Amniotic stem cell (primary cell): Measurements from ENCODE around the gene CCR3.

ENCODE experiments used
- DNase-seq: peaks from one replicate; lab custom pipeline; 2025; lab: John Stamatoyannopoulos, UW

The CCR3 gene

GRCh38 chr3:46221938-46222337 lies 20.3 kb upstream of the CCR3 start:
- DNase-seq: no peak

DNA sequence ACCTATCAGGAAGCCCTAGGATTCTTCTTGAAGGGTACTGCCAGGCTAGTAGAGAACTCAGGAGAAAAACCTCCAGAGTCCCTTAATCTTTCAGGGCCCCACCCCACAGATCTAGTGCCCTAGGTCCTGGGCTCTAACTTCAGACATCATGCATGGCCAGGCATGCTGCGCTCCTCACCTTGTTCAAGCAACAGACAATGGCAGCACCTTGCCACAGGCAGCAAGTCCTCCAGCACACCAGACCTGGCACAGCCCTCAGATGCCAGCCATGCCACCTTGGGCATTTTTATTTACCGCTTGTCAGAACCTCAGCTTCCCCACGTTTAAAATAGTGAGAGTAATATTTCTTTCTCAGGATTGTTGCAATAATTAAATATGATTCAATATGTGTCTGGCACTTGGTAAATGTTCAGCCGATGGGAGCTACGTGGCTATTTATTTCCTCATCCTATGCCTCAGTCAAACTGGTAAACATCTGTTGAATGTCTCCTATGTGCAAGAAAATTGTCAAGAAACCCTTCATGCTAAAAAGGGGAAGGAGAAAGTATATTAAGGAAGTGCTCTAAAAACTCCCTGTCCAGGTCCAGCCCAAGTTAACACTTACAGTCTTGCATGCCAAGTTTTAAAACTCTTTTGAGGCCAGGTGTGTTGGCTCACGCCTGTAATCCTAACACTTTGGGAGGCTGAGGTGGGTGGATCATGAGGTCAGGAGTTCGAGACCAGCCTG lies 19.7 kb upstream of the CCR3 start:
- DNase-seq: no peak

- DNase-seq: no peak
Measured at GRCh38 chr3:46228260-46229242, 13.7 kb upstream of the CCR3 start.

DNA sequence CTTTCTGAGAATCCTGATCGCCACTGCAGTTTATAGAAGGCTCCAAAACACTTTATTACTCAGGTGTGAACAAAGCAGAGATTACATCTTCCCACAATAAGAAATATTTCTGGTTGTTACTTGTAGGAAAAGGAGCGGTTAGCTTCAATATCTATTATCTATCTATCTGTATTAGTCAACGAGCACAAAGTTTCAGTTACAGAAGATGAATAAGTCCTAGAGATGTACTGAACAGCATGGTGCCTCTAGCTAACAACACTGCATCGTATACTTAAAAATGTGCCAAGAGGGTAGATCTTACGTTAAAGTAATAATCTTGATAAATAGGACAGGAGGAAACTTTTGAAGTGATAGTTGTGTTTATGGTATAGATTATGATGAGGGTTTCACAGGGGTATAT lies 10.9 kb upstream of the CCR3 start:
- DNase-seq: no peak

DNA sequence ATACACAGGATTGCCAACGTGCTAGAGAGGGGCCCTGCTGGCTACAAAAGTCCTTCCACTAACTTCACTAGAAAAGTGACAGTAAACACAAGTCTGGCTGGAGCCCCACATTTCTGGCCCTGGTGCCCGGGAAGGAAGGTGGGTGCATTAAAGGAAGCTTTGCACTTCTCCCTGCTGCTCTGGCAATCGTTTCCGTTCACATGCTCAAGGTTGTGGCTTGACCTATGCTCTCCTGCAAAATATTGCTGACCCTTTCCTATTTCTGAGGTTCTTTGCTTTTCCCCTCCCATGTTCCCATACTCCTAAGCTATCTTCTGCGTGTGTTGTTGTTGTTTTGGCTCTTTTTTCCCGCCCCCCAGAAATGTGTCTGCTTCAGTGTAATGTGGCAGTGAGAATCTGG lies 9.1 kb upstream of the CCR3 start:
- no peak for DNase-seq

- DNase-seq: no peak
Measured at GRCh38 chr3:46235425-46235824, 6.8 kb upstream of the CCR3 start.

GRCh38 chr3:46236294-46237054 lies 5.8 kb upstream of the CCR3 start:
- DNase-seq: no peak

DNA sequence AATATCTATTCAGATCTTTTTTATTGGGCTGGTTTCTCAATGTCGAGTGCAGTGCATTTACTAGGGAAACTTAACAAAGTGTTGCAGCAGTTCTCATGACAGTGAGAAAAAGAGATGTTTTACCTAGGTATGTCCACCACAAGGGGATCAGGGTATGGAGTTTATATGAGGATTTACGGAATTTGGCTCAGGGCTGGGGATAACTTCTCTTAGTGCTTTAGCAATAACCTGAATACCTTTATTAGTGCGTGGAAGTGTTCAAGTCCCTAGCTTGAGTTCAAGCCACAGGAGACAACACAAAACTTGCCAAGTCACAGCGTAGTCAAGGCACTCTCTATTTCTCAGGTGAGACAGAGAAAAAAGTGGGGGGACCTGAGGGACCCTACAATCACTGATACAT lies 3.9 kb upstream of the CCR3 start:
- no peak for DNase-seq

DNA sequence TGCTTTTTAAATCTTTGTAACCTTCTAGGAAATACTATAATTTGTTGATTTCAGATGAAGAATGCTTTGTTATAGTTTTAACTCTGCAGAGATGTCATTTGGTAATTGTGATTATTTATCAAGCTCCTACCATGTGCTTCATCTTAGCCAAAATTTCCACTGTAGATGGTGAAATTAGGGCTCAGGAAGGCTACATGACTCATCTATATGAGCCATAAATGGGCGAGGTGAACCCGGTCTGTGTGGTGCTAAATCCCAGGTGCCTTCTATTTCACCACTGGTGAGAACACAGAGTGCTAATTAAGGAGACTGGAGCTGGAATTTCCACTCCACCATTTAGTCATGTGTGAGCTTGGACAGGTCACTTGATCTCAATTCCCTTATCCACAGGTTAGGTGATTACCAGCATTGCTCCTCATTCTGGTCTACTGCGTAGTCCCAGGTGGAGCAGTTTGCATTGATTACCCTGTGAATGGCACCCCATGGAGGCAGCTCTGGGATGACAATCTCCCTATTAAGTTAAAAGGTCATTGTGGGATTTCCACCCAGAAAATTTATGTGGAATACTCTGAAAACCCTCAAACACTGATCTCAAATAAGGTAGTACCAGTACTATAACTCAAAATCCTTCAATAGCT lies 2.8 kb upstream of the CCR3 start:
- no peak for DNase-seq

DNA sequence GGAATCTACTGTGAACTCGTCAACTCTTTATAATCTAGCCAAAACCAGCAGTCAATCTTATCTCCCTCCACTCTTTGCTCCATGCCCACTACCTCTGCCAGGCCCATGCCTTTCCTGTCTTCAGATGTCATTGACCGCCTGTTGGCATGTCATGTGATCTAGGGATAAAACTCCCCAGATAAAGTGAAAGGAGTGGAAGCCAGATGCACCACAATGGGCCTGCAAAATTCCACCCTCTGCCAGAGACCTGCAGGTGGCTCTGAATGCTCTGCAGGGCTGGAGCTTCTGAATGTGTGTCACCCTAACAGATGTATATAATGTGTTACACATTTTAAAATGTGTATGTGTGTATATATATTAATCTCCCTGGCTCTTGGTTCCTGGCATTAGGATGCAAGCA lies 2.3 kb upstream of the CCR3 start:
- DNase-seq: no peak

DNA sequence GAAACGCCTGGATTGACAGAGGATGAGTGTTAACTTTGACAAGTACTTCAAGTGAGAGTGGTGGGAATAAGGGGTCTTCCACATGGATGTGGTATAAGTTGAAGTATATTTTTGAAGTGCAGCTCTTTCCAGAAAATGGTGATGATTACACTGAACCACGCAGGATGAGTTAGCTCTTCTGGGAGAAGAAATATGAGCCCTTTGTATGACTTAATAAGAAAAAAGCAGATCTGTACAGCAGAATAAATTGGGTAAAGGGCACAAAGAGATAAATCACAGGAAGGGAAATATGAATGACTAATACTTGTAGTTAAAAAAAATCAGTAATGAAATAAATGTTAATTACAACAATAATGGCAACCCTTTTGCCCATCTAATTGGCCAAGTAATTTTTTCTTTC lies 1.3 kb downstream of the CCR3 start:
- DNase-seq: no peak

DNA sequence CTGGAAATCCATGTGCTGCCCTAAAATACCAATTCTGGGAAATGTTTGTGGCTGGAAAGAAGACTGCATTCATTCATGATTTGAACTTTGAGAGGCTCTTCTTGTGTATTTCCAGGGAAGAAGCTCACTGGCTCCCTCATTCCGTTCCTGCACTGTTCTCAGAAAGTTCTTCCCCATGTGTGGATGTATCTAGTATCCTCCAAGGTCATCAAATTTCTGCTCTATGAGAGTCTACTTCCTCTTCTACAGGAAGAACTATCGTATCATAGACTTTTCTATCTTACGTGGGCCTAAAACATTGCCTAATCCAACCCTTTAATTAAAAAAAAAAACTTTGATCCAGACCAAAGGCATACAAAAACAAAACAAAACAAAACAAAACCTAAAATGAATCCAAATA lies 2.9 kb downstream of the CCR3 start:
- DNase-seq: no peak

DNA sequence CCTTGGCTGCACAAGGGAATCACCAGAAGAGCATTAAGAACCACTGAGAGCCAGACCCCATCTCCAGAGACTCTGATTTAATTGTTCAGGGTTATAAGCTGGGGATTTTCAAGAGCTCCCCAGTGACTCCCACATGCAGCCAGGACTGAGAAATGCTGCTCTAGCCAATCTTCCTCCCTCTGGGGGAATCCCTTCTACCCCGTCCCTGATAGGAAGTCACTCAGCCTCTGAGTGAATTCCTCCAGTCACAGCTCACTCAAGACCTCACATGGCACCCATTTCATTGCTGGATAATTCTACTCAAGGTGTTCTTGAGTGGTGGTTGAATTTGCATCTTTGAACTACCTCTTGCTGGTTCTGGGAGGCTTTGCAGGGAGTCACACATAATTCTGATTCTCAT lies 10.7 kb downstream of the CCR3 start:
- no peak for DNase-seq

- DNase-seq: no peak
Measured at GRCh38 chr3:46258525-46258924, 16.3 kb downstream of the CCR3 start.

GRCh38 chr3:46261926-46262594 lies 19.8 kb downstream of the CCR3 start:
- DNase-seq: no peak

DNA sequence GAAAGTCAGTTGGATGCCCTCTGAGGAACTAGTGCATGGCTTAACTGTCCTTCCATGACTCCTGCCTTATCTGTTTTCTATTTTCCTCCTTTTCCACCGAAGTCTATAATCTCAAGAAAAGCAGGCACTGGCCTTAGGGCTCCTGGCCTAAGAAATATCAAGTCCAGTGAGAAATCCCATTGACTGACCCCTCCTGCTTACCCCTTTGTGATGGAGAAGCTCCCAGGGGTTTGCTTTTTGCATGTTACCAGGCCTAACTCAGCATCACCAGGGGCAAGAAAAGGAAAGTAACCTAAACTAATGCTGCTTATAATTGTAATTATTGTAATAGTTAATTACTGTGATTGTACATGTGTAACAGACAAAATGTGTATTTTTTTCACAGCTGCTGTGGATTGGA lies 21.7 kb downstream of the CCR3 start:
- no peak for DNase-seq

- no peak for DNase-seq
Measured at GRCh38 chr3:46266598-46266997, 24.3 kb downstream of the CCR3 start.

DNA sequence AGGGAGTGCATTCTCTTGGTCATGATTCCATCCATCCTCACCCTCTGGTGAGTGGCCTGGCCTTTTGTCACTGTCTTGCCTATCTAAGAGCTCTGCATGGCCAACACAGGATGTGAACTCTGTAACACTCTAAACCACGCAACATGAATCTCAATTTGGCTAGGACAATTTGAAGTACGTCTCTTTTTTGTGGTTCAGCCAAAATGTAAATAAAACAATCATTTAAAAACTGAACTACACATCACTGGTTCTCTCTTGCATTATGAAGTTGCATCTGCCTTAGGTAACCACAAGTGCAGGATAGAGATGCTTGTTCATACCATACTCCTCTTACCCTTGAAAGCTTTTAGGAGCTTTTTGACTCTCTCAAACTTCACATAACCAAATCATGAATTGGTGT lies 27.3 kb downstream of the CCR3 start:
- DNase-seq: no peak

DNA sequence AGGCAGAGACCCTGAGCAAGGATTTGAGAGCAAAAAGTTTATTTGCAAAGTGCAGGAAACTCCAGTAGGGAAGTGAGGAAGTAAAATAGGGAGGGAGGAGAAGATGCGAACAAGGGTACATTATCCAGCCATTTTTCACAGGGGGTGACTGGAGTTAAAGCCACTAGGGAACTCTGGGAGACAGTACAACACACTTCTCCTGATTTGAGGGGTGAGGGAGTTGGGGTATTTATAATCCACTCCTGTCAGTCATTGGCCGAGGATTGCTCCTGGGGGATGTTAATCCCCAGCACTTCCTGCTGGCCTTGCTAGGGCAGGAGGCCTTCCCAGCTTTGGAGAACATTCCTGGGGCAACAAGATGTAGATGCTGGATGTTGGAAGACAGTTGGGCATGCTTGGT lies 28.2 kb downstream of the CCR3 start:
- no peak for DNase-seq

GRCh38 chr3:46271209-46271745 lies 29.0 kb downstream of the CCR3 start:
- DNase-seq: no peak

DNA sequence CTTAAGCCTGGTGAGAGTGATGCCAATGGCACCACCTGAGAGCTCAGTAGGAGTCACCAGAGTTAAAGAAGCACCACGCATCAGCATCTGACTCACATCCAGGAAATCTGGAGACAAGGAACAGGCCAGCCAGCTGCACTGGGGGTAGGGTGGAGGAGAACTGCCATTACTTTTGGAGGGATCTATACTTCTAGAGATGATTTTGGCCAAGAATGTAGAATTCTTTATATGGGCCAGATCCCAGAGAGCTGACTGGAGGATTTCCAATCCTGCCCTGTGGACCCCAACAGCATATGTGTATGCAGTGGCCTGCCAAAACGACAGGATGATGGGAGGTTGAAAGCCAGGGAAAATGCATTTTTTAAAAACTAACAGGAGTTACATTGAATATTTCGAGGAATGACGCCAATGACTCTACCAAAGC lies 29.8 kb downstream of the CCR3 start:
- no peak for DNase-seq
